Measurements from ENCODE around the gene PCDHGA3. TPM values are rescaled to one million over a fixed set of nuclear protein-coding genes. Genes with fewer than 3 reads are reported as not detected.
"Not testable (repeated sequence)": the region's sequence is repeated elsewhere in the genome, so short reads cannot be mapped to it uniquely, and the experiment has no call there.

The PCDHGA3 gene
- 0.12 and 0.39 TPM in 2 replicates for total RNA-seq (2014; rRNA removed; shearing (Covaris generic))

DNA sequence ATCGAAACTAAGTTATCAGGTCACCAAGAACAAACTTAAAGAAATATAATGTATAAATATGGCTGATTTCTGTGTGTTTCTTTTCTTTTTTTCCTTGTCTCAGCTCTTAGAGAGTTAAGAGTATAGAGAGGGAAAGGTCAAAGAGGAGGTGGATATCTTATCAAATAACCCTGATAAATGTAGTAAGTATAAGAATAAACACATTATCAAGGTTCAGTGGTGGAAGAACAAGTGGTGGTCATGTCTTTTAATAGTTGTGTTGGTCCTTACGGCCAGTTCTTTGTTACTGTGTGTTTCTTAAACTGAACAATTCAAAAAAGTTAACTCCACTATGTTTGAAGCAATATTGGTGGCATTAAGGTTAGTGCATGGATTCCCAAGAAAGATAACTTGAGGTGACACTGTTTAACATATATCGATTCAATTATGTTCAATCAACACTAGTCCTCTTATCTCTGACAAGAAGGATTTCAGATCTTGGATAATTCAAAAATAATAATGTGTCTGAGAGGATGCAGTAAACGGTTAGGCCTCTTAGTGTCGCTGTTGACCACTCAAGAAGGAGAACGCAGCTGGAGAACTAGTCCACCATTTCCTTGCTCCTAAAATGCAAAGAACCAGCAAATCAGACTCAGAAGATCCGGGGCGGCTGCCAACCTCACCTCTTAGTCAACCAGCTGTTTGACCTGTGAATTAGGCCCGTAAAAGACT is at the start of gene PCDHGA3:
Gene PCDHGA3 (plus strand): TSS at position 588 of the 711 bp plus-strand sequence. CDS start 205 bp downstream, outside the sequence.
- DNase-seq (ENCODE audit: low read depth), result no peak

- DNase-seq (ENCODE audit: low read depth), result no peak
Observed at GRCh38 chr5:141298376-141298775, 45.3 kb upstream of the PCDHGA3 start.

DNA sequence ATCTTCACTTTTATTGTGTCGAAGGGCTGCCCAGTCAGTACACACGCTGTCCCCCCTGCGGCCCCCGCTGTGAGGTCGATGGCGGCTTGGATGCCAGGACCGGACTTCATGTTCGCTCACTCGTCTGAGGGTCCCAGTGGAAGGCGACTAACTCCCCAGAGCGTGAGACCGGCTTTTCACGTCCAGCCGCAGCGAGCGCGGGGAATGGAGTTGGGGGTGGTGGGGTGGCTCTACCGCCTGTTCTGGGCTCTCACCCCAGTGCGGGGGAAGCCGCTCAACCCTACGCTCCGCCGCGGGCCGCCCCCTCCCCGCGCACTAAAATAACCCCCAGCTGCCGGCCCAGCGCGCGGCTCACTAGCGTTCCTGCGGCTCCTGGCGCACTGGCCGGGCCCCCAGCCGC is 39.9 kb upstream of the PCDHGA3 start, which contains the start of gene SLC25A2:
Gene SLC25A2 (minus strand): TSS at position 294 of the 400 bp plus-strand sequence. CDS start 184 bp downstream, at position 110.
- DNase-seq (ENCODE audit: low read depth), result no peak

GRCh38 chr5:141306630-141307029 is 37.0 kb upstream of the PCDHGA3 start:
- no peak for DNase-seq (ENCODE audit: low read depth)

- DNase-seq (ENCODE audit: low read depth), result no peak
Observed at GRCh38 chr5:141313711-141314110, 29.9 kb upstream of the PCDHGA3 start.

GRCh38 chr5:141316963-141317362 is 26.7 kb upstream of the PCDHGA3 start:
- DNase-seq (ENCODE audit: low read depth), result not testable (repeated sequence)

DNA sequence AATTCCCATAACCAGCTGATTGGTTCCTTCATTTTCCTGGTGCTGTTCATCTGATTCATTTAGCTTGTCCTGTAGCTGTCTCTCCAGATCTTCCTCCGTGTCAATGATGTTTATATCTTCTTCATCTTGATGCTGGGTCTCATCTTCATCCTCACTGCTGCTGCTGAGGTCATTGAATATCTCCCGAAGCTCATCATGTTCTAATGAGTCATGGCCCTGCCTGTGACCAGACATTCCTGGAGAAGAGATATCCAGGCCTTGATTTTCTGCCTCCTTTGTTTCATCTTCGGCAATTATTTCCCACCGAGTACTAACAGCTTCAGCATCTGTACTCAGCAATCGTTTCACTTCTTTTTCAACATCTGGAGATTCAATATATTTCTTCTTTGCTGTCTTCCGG is 24.4 kb upstream of the PCDHGA3 start:
- no peak for DNase-seq (ENCODE audit: low read depth)

- peak; percentile 5 for DNase-seq (ENCODE audit: low read depth)
Observed at GRCh38 chr5:141319699-141320098, 23.9 kb upstream of the PCDHGA3 start.

- DNase-seq (ENCODE audit: low read depth), result peak; percentile 88
Observed at GRCh38 chr5:141320225-141321169, 23.1 kb upstream of the PCDHGA3 start, which contains the start of gene TAF7. TAF7 (minus strand) TSS chr5:141320784; CDS start chr5:141320044, 740 bp downstream.

- no peak for DNase-seq (ENCODE audit: low read depth)
Observed at GRCh38 chr5:141322261-141322660, 21.4 kb upstream of the PCDHGA3 start.

DNA sequence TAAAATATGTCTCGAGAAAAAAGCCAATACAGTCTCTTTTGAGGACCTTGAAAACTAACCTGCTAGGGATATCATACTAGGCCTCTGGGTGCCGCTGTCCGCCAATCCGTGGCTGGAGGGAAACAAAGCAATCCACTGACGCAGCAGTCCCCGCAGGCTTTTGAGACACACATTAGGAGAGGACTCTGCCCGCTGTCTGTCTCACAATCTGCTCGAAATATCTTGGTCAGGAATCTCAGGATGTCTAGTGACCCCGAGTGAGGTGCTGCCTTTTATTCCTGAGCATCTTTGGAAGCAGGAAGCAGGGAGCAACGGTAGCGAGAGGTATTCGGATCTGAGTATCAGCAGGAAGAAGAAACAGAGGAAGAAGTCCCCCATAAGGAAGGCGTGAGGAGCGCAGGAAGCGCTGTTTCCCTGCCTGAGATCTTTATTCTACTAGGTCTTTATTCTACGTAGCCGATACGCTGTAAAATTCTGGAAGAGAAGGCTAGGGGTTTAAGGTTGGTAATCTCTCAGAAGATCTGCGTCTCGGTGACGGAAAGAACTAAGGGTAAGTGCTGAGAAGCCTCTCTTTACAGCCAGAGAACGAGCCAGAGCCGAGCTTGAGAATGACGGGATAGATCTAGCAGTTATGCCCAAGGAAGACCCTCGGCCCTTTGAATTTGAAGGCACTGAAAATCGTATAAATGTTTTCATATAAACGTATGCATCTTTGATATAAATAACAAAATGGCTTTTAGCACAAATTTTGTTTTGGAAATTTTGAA is 17.4 kb upstream of the PCDHGA3 start:
- peak; percentile 81 for DNase-seq (ENCODE audit: low read depth)

- DNase-seq (ENCODE audit: low read depth), result peak; percentile 18
Observed at GRCh38 chr5:141328231-141328630, 15.4 kb upstream of the PCDHGA3 start.

- DNase-seq (ENCODE audit: low read depth), result peak; percentile 72
Observed at GRCh38 chr5:141330299-141331080, 13.1 kb upstream of the PCDHGA3 start, which contains the start of gene PCDHGA1. PCDHGA1 (plus strand) TSS chr5:141330514.

- DNase-seq (ENCODE audit: low read depth), result not testable (repeated sequence)
Observed at GRCh38 chr5:141332571-141332970, 11.1 kb upstream of the PCDHGA3 start.

- peak; percentile 72 for DNase-seq (ENCODE audit: low read depth)
Observed at GRCh38 chr5:141338538-141339306, 4.9 kb upstream of the PCDHGA3 start, which contains the start of gene PCDHGA2. PCDHGA2 (plus strand) TSS chr5:141338760.

DNA sequence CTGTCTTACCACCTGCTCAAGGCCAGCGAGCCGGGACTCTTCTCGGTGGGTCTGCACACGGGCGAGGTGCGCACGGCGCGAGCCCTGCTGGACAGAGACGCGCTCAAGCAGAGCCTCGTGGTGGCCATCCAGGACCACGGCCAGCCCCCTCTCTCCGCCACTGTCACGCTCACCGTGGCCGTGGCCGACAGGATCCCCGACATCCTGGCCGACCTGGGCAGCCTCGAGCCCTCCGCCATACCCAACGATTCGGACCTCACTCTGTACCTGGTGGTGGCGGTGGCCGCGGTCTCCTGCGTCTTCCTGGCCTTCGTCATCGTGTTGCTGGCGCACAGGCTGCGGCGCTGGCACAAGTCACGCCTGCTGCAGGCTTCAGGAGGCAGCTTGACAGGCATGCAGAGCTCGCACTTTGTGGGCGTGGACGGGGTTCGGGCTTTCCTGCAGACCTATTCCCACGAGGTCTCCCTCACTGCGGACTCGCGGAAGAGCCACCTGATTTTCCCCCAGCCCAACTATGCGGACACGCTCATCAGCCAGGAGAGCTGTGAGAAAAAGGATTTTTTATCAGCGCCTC is 2.8 kb upstream of the PCDHGA3 start:
- DNase-seq (ENCODE audit: low read depth), result not testable (repeated sequence)

DNA sequence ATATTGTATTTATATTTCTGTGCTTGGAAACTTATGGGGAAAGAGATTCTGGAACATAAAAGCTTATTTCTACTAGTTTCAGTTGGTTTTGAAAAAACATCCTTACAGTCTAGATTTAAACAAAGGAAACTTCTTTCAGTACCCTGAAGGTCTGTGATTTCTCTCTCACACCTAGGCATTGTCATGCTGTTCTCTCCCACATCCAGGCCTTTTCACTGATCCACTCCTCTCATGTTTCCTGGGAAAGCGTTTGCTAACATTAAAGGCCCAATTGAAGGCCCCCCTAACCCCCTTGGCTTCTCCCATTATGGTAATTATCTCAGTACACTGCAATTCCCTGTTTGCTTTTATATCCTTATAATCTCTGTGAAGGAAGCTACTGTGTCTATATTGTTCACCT is 856 bp upstream of the PCDHGA3 start:
- no peak for DNase-seq (ENCODE audit: low read depth)

- DNase-seq (ENCODE audit: low read depth), result no peak
Observed at GRCh38 chr5:141343953-141344463, 379 bp downstream of the PCDHGA3 start.

DNA sequence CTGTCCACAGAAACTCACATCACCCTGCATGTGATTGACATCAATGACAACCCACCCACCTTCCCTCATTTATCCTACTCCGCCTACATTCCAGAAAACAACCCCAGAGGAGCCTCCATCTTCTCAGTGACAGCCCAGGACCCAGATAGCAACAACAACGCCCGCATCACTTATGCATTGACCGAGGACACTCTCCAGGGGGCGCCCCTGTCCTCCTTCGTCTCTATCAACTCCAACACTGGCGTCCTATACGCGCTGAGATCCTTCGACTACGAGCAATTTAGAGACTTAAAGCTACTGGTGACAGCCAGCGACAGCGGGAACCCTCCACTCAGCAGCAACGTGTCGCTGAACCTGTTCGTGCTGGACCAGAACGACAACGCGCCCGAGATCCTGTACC is 1.7 kb downstream of the PCDHGA3 start:
- DNase-seq (ENCODE audit: low read depth), result no peak
